Stimulated activated CD8-positive, alpha-beta memory T cell treated with anti-CD3 and anti-CD28 coated beads, Interleukin-12 subunit alpha, Interleukin-12 subunit beta, amount 100 ng/mL, for 24 hours (primary cell): Measurements from ENCODE around the gene JPT2.
"Not testable (repeated sequence)": the region's sequence is repeated elsewhere in the genome, so short reads cannot be mapped to it uniquely, and the experiment has no call there.

Experiments
- DNase-seq: peaks from one replicate; pipeline ENCODE4 v3.0.0-alpha.2; 2020; ENCODE audit errors: extremely low read depth

Gene JPT2

GRCh38 chr16:1732071-1732470 is 54.0 kb downstream of the JPT2 start:
- no peak for DNase-seq

- DNase-seq, result not testable (repeated sequence)
Measured at GRCh38 chr16:1732551-1732987, 54.5 kb downstream of the JPT2 start.

DNA sequence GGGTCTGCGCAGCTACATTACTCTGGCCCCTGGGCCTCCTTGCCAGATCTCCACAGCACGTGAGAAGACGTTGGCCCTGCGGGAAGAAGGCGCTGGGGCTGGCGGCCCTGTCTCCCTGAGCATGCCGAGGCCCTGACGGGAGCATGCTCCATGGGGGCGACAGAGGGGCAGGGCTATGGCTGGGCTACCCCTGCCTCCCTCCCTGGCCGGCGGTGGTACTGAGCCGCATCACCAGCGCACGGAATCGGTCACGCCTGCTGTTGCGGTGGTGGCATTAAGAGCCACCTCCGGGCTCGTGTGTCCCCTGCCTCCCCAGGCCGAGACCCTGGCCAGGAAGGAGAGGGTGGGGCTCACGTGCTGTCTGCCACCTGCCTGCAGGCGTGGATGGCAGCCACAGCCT is 56.0 kb downstream of the JPT2 start:
- no peak for DNase-seq

DNA sequence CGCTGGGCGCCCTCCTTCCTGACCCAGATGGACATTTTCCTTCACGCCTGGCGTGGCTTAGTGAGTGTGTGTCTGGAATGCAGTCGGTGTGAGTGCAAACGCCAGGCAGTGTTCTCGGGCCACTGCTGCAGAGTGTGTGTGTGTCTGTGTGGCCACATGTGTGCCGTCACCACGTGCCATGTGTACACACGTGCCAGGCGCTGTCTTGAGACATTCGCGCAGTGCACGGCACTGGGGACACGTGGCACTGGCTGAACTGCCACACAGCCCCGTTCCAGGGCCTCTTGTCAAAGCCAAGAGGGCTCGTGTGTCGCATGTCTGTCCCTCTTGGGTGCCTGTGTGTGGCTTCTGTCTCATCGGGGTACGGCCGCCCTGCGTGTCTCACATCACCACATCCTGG is 56.7 kb downstream of the JPT2 start:
- no peak for DNase-seq

- no peak for DNase-seq
Measured at GRCh38 chr16:1740234-1740633, 62.2 kb downstream of the JPT2 start.

DNA sequence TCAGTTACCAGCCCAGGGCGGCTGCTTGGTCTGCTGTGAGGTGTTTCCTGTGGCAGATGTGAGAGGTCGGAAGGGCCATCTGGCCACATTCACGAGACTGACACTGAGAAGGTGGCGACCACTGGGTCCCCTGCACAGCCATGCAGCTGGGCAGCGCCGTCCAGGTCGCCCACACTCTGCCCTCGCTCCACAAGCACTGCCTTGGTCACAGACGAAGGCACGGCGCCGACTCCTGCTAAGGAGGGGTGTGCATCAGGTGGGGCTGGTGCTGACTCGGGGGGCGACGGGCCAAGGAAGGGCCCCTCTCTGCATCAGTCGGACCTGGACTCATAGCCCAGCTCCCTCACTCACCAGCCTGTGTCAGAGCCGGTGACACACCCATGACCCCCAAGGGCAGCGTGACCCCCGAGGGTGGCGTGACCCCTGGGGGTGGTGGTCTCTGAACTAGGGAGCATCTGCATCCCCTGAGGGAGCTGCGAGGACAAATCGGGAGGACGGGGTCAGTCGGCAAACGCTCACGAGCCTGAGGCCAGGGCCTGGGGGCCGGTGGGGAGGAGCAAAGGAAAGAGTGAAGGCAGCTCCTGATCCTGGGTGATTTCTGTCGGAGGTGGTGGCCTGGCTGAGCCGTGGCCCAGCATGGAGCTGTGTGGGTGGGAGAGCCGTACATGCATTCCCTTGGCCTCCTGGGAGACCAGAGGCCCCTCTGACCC is 62.9 kb downstream of the JPT2 start:
- DNase-seq, result no peak

DNA sequence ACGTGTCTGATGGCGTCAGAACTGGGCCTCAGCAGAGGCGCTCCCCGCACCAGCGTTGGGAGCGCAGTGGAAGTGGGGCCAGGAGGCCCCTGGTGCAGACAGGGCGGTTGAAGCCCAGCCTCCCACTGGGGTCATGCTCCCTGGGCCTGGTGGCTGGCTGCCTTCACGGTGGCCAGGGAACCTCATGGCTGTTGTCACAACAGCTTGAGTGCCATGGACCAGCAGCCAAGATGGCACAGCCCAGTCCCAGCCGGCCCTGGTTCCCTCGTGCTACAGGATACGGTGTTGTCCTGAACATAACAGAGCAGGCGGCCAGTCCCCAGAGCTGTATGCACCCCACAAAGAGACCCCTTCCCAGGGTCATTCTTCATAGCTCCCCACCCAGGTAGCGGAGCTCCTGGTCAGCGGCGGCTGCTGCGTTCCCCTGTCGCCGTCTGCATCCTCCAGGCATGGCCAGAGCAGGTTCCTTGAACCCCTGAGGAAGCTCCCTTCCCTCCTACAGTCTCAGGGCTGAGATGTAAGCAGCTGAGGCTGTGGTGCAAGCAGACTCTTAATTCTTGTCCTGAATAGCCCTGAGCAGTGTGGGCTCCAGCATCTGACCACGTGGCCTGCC is 63.6 kb downstream of the JPT2 start:
- DNase-seq, result no peak

DNA sequence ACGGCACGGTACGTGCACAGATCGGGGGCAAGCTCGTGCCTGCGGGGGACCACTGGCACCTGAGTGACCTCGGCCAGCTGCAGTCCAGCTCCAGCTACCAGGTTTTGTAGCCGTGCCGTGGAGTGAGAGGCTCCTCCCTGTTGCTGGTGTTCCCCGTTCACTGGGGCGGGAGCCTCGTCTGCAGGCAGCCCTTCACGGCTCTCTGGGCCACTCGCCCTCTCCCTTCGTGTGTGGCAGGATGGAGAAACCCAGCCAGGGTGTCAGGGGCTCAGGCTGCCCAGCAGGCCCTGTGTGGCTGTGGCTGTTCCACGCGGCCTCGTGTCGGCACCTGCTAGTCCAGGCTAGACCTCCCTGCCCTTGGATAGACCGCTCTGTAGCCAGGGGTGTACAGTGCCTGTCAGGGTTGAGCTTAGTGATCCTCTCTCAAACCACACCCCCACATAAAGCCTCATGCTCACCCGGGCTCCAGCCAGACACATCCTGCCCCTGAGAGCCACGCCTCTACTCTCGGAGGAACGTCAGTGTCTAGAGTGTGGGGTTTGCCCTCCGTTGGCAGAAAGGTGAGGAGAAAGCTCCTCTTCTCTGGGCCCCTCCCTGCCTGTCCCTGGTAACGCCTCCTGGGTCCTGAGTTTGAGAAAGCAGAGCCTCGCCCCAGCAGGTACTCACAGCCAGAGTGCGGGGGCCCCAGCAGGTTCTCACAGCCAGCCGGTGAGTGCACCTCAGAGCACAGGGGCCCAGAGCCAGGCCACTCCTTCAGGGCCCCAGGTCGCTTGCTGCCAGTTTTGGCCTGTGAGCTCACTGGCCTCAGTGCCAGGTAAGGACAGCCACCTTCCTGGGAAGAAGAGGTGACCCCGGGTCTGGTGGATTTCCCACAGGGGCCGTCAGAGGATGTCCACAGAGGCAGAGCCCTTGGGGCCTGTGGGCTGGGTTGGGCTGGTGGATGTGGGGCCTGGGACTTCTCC is 65.6 kb downstream of the JPT2 start:
- no peak for DNase-seq

GRCh38 chr16:1744338-1744840 is 66.3 kb downstream of the JPT2 start:
- no peak for DNase-seq

DNA sequence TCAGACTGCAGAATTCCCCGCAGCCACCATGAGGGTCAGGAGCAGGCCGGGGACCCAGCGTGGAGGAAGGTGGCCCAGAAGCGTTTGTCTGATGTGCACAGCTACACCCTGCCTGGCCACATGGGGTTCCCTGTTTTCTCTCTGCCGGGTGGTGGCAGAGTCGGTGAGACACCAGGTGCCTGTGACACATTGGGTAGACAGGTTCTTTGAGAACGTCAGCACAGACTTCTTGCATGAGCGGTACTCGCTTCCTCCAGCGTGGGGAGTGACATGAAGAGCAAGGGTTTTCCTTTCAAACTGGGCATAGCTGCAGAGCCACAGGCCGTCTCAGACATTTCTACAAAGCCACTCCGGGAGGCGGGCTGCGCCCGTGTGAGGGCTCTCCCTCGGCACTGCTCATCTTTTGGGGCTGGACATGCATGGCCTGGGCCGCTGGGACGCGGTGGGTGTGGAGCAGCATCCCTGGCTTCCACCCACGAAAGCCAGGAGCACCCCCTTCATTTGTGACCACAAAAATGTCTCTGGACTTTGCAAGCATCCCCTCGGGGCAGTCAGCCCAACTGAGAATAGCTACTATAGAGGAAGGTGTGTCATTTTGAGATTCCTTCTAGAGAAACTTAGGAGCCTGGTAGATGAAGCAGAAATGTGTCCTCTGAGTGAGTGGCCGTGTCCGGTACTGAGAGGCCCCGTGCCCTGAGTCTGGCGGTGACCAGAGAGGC is 67.3 kb downstream of the JPT2 start:
- DNase-seq, result no peak

GRCh38 chr16:1745900-1746692 is 68.0 kb downstream of the JPT2 start:
- no peak for DNase-seq

DNA sequence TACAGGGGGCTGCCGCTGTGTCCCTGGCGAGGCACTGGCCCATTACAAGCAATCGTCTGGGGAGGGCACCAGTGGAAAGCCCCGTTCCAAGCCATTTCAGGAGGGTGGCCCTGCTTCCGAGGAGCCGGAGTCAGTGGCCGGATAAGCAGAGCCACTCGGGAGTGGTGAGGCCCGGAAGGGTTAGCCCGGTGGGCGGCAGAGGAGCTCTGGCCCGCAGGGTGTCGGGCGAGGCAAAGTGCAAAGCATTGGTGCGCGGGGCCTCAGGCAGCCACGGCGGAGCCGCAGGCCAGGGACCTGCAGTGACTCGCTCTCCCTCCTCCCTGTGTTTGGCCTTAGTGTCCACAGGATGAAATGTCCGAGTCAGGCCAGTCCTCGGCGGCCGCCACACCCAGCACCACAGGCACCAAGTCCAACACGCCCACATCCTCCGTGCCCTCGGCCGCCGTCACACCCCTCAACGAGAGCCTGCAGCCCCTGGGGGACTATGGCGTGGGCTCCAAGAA is 68.7 kb downstream of the JPT2 start:
- no peak for DNase-seq

DNA sequence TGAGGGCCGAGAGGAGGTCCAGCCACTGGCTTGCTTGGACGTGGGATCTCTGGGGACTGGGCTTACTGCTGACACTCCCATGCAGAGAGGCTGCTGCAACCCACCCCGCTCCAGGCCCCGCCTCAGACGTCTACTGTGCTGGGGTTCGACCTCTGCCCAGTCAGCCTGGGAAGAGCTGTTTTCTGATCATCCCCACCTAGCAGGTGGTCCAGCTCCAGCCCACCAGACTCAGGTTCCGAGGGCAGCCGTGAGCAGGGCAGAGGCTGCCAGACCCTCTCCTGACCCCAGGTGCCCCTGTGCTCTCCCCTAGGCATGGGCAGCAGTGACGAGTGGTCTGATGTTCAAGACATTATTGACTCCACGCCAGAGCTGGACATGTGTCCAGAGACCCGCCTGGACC is 69.9 kb downstream of the JPT2 start:
- DNase-seq, result no peak

DNA sequence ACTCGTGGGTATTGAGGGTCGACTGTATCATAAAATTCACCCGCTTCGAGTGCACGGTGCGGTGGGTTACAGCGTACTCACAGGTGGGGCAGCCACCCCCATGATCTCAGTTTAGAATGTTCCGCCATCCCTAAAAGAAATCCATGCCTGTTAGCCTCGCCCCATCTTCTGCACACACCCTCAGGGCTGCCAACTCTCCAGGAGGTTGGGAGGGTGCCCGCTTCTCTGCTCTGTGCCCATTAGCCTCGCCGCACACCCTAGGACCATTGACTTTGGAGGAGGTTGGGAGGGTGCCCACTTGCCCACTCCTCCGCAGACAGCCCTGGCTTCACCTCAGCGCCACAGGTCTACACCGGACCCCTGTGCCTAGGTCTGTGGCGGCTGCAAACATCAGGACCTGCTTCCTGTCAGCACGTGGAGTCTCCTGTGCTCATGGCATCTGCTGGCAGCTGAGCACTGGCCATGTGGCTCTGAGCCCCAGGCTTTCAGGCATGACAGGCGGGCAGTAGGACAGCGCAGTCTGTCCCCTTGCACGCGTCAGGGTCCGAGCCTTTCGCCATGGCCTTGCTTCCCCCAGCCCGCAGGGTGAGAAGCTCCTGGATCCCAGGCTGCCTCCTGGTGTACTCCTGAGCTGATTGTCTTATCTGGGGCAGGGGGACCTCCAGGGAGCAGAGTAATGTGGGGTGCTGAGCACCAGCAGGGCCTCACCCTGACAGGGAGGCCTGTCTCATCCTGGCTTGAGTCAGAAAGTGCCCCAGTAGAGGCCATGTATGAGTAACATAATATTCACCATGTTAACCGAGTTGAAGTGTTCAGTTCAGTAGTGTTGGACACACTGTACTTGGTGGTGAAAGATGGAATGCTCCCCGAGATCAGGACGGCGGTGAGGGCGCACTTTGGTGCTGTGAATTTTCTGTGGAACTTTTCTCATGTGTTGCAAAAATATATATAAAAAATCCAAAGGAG is 71.4 kb downstream of the JPT2 start:
- no peak for DNase-seq
